ENCODE data around the gene TCAP. TPM values are rescaled to one million over a fixed set of nuclear protein-coding genes. Genes with fewer than 3 reads are reported as not detected.
A peak's percentile ranks its signal among the peaks of the same experiment; 100 is the strongest.

TCAP gene
- total RNA-seq, 1 donor from 2014 or later, result 5.3 TPM

- Histone ChIP-seq H3K27ac (peak overlapping the region; percentile 58), H3K4me1 (peaks cover 68% of the 10 kb centered on the region), H3K9me3 (no peaks in the 10 kb centered on the region), H3K27me3 (peaks cover 27% of the 10 kb centered on the region), H3K4me3 (no peak overlapping the region), H3K36me3 (peaks cover 37% of the 10 kb centered on the region)
- TF ChIP-seq CTCF (IDR thresholded peaks at IDR 0.05), result no peak
- intact Hi-C loops (cut with DNase I), result no loop called here
- DNase-seq (no peak), ATAC-seq (peak; percentile 5)
Observed at GRCh38 chr17:39663688-39664580, 1.2 kb upstream of the TCAP start.

- no peak overlapping the region for H3K4me3 ChIP-seq
- intact Hi-C loops (cut with DNase I), result no loop called here
- no peak for TF ChIP-seq CTCF (IDR thresholded peaks at IDR 0.05)
- DNase-seq (no peak), ATAC-seq (no peak)
- H3K4me1 ChIP-seq, result peaks cover 51% of the 10 kb centered on the region
- H3K9me3 ChIP-seq, result no peaks in the 10 kb centered on the region
- peaks cover 45% of the 10 kb centered on the region for H3K27me3 ChIP-seq
- peak overlapping the region; percentile 11 for H3K27ac ChIP-seq
- peaks cover 19% of the 10 kb centered on the region for H3K36me3 ChIP-seq
Observed at GRCh38 chr17:39665642-39666224, 584 bp downstream of the TCAP start.

GRCh38 chr17:39666231-39666600 is 1.1 kb downstream of the TCAP start:
- Histone ChIP-seq H3K4me1 (peaks cover 50% of the 10 kb centered on the region), H3K27me3 (peaks cover 49% of the 10 kb centered on the region), H3K9me3 (no peaks in the 10 kb centered on the region), H3K27ac (peak overlapping the region; percentile 11), H3K36me3 (peaks cover 14% of the 10 kb centered on the region), H3K4me3 (no peak overlapping the region)
- intact Hi-C loops (cut with DNase I), result no loop called here
- no peak for TF ChIP-seq CTCF (IDR thresholded peaks at IDR 0.05)
- DNase-seq (no peak), ATAC-seq (no peak)

- Histone ChIP-seq H3K36me3 (peaks cover 9% of the 10 kb centered on the region), H3K9me3 (no peaks in the 10 kb centered on the region), H3K4me3 (no peak overlapping the region), H3K27me3 (peaks cover 53% of the 10 kb centered on the region), H3K4me1 (peaks cover 50% of the 10 kb centered on the region), H3K27ac (peak overlapping the region; percentile 53)
- DNase-seq (no peak), ATAC-seq (no peak)
- intact Hi-C loops (cut with DNase I), result no loop called here
- TF ChIP-seq CTCF (IDR thresholded peaks at IDR 0.05), result no peak
Observed at GRCh38 chr17:39666601-39667261, 1.6 kb downstream of the TCAP start.

- DNase-seq (peak; percentile 78), ATAC-seq (peak; percentile 55)
- H3K9me3 ChIP-seq, result no peaks in the 10 kb centered on the region
- peaks cover 47% of the 10 kb centered on the region for H3K4me1 ChIP-seq
- H3K27me3 ChIP-seq, result peaks cover 53% of the 10 kb centered on the region
- TF ChIP-seq CTCF (IDR thresholded peaks at IDR 0.05), result no peak
- peaks cover 7% of the 10 kb centered on the region for H3K36me3 ChIP-seq
- intact Hi-C loops (cut with DNase I), result no loop called here
- peak overlapping the region; percentile 53 for H3K27ac ChIP-seq
- peak overlapping the region; percentile 45 for H3K4me3 ChIP-seq
Observed at GRCh38 chr17:39667262-39667944, 2.3 kb downstream of the TCAP start.

All from upper lobe of right lung (tissue), 1 donor.